GM04504 (cell line): ENCODE data around the gene ATP6V0C.

Experiments
- DNase-seq: peaks from one replicate; pipeline ENCODE4 v3.0.0-alpha.2; 2012; ENCODE audit warnings: low read depth

The ATP6V0C gene

GRCh38 chr16:2492292-2492691 is 21.5 kb upstream of the ATP6V0C start:
- DNase-seq = no peak

DNA sequence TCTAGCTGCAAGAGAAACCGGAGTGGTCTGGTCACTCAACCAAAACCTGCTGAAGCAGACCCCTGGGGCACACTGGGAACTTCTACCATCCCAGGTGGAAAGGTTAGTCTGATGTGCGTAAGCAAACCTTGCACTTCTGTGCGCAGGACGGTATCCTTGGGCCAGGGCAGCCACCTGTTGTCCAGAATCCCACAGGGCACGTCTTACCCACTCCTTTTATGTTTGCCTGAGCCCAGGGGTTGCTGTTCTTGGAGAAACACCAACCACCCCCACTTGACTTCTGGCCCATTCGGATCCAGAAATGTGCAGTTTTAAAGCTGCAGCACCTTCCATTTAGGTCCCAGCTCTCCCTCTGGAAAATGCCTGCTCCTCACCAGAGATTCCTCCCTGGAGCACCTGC is 20.1 kb upstream of the ATP6V0C start:
- DNase-seq = no peak

DNA sequence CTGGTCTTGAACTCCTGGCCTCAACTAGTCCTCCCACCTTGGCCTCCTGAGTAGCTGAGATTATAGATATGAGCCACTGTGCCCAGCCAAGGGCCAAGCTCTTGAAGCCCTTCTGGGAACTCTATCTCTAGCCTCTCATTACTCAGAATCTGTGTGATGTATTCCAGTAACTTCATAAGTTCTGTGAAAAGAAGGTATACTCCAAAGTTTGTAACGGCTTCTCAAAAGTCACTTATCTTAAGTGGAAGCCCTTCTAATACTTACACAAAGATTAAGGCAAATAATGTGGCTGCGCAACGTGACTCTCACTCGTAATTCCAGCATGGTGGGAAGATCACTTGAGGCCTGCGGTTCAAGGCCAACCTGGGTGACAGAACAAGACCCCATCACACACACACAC is 19.1 kb upstream of the ATP6V0C start:
- no peak for DNase-seq

DNA sequence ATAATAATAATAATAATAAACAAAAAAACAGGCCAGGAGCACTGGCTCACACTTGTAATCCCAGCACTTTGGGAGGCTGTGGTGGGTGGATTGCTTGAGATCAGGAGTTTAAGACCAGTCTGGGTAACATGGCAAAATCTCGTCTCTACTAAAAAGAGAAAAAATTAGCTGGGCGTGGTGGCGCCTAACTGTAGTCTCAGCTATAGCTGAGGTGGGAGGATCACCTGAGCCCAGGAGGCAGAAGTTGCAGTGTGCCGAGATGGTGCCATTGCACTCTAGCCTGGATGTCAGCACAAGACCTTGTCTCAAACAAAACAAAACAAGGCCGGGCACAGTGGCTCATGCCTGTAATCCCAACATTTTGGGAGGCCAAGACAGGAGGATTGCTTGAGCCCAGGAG is 18.7 kb upstream of the ATP6V0C start:
- DNase-seq = no peak

DNA sequence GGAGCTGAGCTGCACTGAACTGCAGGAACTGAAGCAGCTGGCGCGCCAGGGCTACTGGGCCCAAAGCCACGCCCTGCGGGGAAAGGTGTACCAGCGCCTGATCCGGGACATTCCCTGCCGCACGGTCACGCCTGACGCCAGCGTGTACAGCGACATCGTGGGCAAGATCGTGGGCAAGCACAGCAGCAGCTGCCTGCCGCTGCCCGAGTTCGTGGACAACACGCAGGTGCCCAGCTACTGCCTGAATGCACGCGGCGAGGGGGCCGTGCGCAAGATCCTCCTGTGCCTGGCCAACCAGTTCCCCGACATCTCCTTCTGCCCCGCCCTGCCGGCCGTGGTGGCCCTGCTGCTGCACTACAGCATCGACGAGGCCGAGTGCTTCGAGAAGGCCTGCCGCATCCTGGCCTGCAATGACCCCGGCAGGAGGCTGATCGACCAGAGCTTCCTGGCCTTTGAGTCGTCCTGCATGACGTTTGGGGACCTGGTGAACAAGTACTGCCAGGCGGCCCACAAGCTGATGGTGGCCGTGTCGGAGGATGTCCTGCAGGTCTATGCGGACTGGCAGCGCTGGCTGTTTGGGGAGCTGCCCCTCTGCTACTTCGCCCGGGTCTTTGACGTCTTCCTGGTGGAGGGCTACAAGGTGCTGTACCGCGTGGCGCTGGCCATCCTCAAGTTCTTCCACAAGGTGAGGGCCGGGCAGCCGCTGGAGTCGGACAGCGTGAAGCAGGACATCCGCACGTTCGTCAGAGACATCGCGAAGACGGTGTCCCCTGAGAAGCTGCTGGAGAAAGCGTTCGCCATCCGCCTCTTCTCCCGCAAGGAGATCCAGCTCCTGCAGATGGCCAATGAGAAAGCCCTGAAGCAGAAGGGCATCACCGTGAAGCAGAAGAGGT is 17.3 kb upstream of the ATP6V0C start:
- DNase-seq = no peak

DNA sequence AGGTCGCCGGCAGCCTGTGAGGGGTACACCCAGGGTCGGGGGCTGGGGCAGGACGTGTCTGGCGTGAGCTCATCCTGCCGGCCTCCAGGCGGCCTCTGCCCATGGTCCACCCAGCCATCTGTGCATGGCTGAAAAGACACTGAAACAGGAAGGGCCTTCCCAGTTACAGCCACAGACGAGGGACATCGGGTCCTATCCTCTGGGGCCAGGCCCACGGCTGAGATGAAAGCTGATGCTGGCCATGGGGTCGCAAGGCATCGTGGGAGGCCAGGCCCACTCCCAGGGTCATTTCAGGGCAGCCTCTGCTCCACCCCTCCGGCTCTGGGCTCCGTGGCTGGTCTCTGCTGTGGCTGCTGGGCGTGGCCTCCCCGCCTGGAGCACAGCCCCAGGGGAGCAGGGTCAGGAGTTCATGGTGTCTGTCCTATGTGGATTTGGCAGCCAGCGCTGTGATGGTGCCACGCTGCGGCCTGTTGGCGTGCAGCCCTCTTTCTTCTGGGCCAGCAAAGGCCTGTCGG is 16.6 kb upstream of the ATP6V0C start:
- no peak for DNase-seq

DNA sequence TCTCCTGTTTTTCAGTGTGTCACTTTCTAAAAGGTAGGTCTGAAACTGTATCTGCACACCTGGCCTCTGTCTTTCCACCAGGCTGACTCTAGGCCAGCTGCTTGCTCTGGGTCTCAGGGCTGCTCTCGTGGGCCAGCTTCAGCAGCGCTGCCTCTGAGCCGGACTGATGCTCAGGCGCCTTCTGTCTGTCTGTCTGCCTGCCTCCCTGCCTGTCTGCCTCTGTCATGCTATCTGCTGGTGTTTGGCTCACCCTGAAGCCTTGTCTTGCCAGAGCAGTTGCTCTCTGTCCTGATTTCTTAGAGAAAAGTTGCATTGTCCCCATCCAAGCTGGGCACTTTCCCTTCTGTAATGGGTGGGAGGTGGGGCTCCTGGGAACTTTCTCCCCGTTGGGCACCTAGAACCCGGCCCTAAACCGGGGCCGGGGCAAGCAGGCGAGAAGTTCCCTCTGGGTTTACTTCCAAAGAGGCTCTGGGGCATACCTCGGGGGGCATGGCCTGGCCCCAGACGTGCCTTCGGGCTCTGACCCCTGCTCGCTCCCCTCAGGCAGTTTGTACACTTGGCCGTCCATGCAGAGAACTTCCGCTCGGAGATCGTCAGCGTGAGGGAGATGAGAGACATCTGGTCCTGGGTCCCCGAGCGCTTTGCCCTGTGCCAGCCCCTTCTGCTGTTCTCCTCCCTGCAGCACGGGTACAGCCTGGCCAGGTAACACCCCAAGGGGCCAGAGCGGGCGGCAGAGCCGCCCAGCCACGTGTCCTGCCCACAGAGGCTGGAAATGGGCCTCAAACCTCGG is 15.9 kb upstream of the ATP6V0C start:
- DNase-seq = no peak

DNA sequence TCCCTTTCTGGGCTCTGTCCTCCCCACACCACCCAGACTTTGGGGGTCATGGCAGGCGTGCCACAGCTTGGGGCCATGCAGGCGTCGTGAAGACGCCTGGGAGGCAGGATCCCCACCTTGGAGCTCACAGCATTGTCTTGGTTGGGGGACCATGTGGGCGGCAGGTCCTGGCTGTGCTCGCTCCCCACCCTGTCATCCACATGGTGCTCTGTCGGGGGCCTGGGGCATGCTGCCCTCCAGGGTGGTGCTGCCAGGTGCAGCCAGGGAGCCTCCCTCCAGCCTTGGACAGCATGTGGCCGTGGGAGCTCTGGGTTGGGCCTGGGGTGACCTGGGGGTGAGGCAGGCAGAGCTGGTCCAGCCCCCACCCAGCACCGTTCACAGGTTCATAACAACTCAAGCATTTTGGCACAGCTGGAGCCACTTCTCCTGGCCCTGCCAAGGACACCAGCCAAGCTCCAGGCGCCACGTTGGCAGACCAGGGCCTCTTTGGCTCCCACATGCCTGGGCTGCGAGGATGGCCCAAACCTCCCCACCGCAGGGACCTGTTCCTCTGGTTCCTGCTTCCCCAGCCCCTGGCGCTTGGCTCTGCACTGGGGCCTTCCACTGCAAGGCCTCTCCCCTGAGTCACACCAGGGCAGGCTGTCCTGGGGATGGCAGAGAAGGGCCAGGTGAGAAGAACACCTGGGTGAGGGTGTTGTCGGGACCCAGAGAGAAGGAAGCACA is 15.1 kb upstream of the ATP6V0C start:
- DNase-seq = no peak

- DNase-seq = no peak
Observed at GRCh38 chr16:2499454-2499853, 14.3 kb upstream of the ATP6V0C start.

GRCh38 chr16:2499890-2500429 is 13.8 kb upstream of the ATP6V0C start:
- no peak for DNase-seq

- DNase-seq = no peak
Observed at GRCh38 chr16:2500430-2500917, 13.3 kb upstream of the ATP6V0C start.

DNA sequence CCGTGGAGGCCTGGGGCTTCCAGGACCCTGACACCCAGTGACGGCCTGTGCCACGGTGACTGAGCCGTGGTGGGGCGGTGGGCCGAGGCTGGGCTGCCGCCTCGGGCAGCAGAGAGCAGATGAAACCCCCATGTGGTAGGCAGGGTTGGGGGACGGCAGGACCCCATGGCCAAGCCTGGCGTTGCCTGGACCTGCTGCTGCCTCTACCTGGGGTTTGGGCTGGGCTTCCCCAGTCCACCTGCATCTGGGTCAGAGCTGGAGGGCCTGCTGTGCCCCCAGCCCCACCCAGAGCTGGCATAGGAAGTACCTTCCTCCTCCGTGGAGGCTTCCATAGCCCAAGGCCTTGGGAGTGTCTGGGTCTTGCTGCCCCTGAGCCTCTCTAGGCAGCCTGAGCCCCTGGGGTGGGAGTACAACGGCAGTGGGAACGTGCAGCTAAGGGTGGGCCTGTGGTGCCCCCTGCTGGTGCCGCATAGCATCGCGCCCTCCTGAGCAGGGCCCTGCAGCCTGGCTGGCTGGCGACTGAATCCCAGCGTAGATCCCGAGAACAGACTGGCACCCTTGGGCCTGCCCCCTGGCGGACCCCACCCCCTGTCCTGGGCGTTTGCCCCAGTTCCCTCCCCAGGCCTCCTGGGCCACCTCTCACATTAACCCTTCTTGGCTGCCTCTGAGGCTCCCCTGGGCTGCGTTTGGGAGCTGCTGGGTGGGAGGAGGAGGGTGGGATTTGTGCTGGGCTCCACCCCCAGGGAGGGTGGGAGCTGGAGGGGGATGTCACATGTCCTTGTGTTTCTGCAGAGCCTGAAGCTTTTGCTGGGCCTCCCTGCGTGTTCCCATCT is 12.6 kb upstream of the ATP6V0C start:
- DNase-seq = peak; percentile 29

- DNase-seq = no peak
Observed at GRCh38 chr16:2501946-2502895, 11.5 kb upstream of the ATP6V0C start.

DNA sequence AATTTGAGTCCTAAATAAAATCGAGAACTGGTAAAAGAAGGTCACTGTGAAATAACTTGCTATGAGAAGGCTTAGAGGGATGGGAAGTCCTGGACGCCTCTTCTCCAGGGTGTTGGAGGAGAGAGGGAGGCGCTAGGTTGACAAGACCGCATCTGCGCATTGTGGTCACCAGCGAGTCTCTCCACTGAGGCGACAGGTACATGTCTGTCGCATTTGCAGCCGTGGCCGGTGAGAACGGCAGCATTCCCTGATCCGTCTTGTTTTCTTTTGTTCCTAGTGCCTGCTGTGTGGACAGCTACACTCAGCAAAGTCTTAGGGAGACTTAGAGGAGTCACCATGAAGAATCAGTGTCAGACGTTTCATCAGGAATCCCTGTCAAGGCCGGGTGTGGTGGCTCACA is 8.1 kb upstream of the ATP6V0C start:
- no peak for DNase-seq

- DNase-seq = no peak
Observed at GRCh38 chr16:2507052-2507659, 6.6 kb upstream of the ATP6V0C start.

DNA sequence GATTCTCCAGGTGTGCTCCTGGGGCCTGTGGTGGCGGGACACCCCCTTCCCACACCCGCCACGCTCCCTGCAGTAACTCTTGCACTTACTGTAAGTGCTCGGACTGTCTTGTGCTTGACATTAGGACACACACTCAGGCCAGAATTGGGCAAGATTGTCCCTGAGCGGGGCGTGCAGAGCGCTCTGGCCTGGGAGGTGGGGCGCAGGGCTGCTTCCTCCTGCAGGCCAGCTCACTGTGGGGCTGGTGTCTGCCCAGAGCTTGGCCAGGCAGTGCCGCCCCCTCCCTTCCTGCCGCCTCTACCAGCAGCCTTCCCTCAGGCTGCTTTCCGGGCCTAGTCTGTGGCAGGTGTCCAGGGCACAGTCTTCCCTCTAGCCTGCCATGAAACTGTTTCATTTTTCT is 6.1 kb upstream of the ATP6V0C start:
- DNase-seq = no peak

GRCh38 chr16:2508722-2509400 is 4.9 kb upstream of the ATP6V0C start:
- DNase-seq = no peak

GRCh38 chr16:2511128-2511800 is 2.5 kb upstream of the ATP6V0C start:
- no peak for DNase-seq
